PC-3 (cell line): ENCODE data around the gene DSN1. TPM values are rescaled to one million over a fixed set of nuclear protein-coding genes. Genes with fewer than 3 reads are reported as not detected.

Experiments
- ATAC-seq: fragments of 200-7000 bp; cut with Tn5 transposase; 2 replicates; pipeline ENCODE4 v1.9.1; 2020; ENCODE audit warnings: mild to moderate bottlenecking, moderate library complexity
- BruUV-seq: library from RNA; stranded (reverse); fragments of 400-500 nt; replicated peaks from 2 replicates; lab custom pipeline; 2021; lab: Mats Ljungman, UMichigan
- CTCF ChIA-PET: fragments of 300-600 bp; sonication (Branson Sonifier 250); formaldehyde crosslinking; loops from one replicate; lab custom pipeline; 2022; ENCODE audit warnings: antibody characterized with exemption; lab: Charles Lee
- POLR2A ChIA-PET: fragments of 300-600 bp; sonication (Branson Sonifier 250); formaldehyde crosslinking; loops from one replicate; lab custom pipeline; 2022; ENCODE audit warnings: antibody characterized with exemption; ENCODE audit not compliant: unreplicated experiment; lab: Charles Lee
- DNase-seq: peaks from one replicate; pipeline ENCODE4 v3.0.0-alpha.2; 2015
- H2AFZ ChIP-seq: fragments of 300-600 bp; sonication (generic); 2 replicates; pipeline ENCODE4 v1.6.0; 2016; ENCODE audit warnings: antibody characterized with exemption, low read length
- H3F3A ChIP-seq: fragments of 300-600 bp; sonication (generic); one replicate; pipeline ENCODE4 v1.6.0; 2017; ENCODE audit warnings: antibody characterized with exemption, low read length, control low read depth, mild to moderate bottlenecking; ENCODE audit not compliant: unreplicated experiment
- H3K27ac ChIP-seq: fragments of 300-600 bp; sonication (generic); 2 replicates; pipeline ENCODE4 v1.5.1; 2016; ENCODE audit warnings: mild to moderate bottlenecking, low read length
- H3K27me3 ChIP-seq: fragments of 300-600 bp; sonication (generic); 2 replicates; pipeline ENCODE4 v1.6.1; 2016; ENCODE audit warnings: low read length, mixed read lengths
- H3K36me3 ChIP-seq: fragments of 300-600 bp; sonication (generic); 2 replicates; pipeline ENCODE4 v1.6.1; 2016; ENCODE audit warnings: low read depth, mixed run types, low read length, mixed read lengths
- H3K4me1 ChIP-seq: fragments of 300-600 bp; sonication (generic); 2 replicates; pipeline ENCODE4 v1.5.1; 2016; ENCODE audit warnings: low read length; ENCODE audit not compliant: insufficient read depth
- H3K4me2 ChIP-seq: fragments of 300-600 bp; sonication (generic); 2 replicates; pipeline ENCODE4 v1.6.0; 2016; ENCODE audit warnings: low read length
- H3K4me3 ChIP-seq: fragments of 300-600 bp; sonication (generic); 2 replicates; pipeline ENCODE4 v1.5.1; 2016; ENCODE audit warnings: mild to moderate bottlenecking, low read length, mixed read lengths
- H3K79me2 ChIP-seq: fragments of 300-600 bp; sonication (generic); 2 replicates; pipeline ENCODE4 v1.6.1; 2017; ENCODE audit warnings: low read length, mixed read lengths
- H3K9ac ChIP-seq: fragments of 300-600 bp; sonication (generic); 2 replicates; pipeline ENCODE4 v1.6.0; 2016; ENCODE audit warnings: mild to moderate bottlenecking, low read length
- H3K9me2 ChIP-seq: fragments of 300-600 bp; sonication (generic); replicated peaks from 2 replicates; pipeline ENCODE4 v1.6.1; 2016; ENCODE audit warnings: mixed run types, low read length, mixed read lengths
- H3K9me3 ChIP-seq: fragments of 300-600 bp; sonication (generic); 2 replicates; pipeline ENCODE4 v1.6.1; 2016; ENCODE audit warnings: low read length, mixed read lengths
- H4K20me1 ChIP-seq: fragments of 300-600 bp; sonication (generic); 2 replicates; pipeline ENCODE4 v1.6.1; 2016; ENCODE audit warnings: low read length, mixed read lengths
- EZH2 ChIP-seq: fragments of 300-600 bp; sonication (generic); IDR thresholded peaks from one replicate; pipeline ENCODE4 v1.6.1; 2017; ENCODE audit warnings: antibody characterized with exemption, mild to moderate bottlenecking, low read length; ENCODE audit not compliant: unreplicated experiment
- EZH2phosphoT487 ChIP-seq: fragments of 300-600 bp; sonication (generic); IDR thresholded peaks from 2 replicates; pipeline ENCODE4 v1.6.1; 2018; ENCODE audit warnings: mild to moderate bottlenecking, antibody characterized with exemption, low read length, borderline replicate concordance
- intact Hi-C: fragments of 100-400 bp; cut with micrococcal nuclease; formaldehyde crosslinking; loops from 2 replicates; pipeline ENCODE4 v1.9.0; 2023
- total RNA-seq: library from RNA; depleted of rRNA; stranded (reverse); fragments of >200 nt; gene quantifications from 2 replicates; pipeline ENCODE4 v1.2.3, GENCODE V29; 2014
- TF ChIP-seq, protein P1 (sequence below): fragments of 300-600 bp; sonication (generic); conservative IDR thresholded peaks from 2 replicates; pipeline ENCODE4 v1.5.1; 2017; ENCODE audit warnings: antibody characterized with exemption, low read depth, mild to moderate bottlenecking, low read length

The DSN1 gene
- total RNA-seq, 1 experiment from 2014 or later = 39.8 TPM

DNA sequence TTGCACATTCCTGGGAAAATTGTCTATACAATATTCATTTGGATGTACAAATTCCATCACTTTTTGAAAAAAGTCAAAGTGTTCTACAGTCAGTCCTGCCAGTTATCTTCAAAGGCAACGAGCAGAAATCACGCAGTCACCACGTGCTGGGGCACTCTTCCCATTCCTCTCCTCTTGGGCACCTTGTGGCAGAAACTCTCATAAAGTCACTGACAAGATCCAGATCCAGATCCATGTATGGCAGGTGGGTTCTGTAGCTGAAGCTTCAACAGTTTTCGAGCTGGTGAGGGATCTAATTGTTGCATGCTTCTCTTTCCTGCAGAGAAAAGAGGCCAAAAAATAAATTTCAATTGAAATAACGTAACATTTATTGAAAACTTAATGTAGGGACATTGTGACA is 21.0 kb downstream of the DSN1 start:
- ATAC-seq (no peak), DNase-seq (no peak)
- BruUV-seq = no TSS peak
- POLR2A ChIA-PET = no interaction called here
- CTCF ChIA-PET = no interaction called here
- Histone ChIP-seq H3F3A (no peaks in the 10 kb centered on the region), H3K9me3 (no peaks in the 10 kb centered on the region), H3K79me2 (no peaks in the 10 kb centered on the region), H3K27ac (no peak overlapping the region), H4K20me1 (no peaks in the 10 kb centered on the region), H3K4me1 (no peaks in the 10 kb centered on the region), H3K36me3 (peaks cover 35% of the 10 kb centered on the region), H2AFZ (no peak overlapping the region), H3K27me3 (no peaks in the 10 kb centered on the region), H3K4me2 (no peak overlapping the region), H3K4me3 (no peak overlapping the region), H3K9me2 (no peaks in the 10 kb centered on the region), H3K9ac (no peak overlapping the region)
- intact Hi-C loops = no loop called here
- TF ChIP-seq, protein P1, sequence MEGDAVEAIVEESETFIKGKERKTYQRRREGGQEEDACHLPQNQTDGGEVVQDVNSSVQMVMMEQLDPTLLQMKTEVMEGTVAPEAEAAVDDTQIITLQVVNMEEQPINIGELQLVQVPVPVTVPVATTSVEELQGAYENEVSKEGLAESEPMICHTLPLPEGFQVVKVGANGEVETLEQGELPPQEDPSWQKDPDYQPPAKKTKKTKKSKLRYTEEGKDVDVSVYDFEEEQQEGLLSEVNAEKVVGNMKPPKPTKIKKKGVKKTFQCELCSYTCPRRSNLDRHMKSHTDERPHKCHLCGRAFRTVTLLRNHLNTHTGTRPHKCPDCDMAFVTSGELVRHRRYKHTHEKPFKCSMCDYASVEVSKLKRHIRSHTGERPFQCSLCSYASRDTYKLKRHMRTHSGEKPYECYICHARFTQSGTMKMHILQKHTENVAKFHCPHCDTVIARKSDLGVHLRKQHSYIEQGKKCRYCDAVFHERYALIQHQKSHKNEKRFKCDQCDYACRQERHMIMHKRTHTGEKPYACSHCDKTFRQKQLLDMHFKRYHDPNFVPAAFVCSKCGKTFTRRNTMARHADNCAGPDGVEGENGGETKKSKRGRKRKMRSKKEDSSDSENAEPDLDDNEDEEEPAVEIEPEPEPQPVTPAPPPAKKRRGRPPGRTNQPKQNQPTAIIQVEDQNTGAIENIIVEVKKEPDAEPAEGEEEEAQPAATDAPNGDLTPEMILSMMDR = no peak
- no peak for TF ChIP-seq EZH2

DNA sequence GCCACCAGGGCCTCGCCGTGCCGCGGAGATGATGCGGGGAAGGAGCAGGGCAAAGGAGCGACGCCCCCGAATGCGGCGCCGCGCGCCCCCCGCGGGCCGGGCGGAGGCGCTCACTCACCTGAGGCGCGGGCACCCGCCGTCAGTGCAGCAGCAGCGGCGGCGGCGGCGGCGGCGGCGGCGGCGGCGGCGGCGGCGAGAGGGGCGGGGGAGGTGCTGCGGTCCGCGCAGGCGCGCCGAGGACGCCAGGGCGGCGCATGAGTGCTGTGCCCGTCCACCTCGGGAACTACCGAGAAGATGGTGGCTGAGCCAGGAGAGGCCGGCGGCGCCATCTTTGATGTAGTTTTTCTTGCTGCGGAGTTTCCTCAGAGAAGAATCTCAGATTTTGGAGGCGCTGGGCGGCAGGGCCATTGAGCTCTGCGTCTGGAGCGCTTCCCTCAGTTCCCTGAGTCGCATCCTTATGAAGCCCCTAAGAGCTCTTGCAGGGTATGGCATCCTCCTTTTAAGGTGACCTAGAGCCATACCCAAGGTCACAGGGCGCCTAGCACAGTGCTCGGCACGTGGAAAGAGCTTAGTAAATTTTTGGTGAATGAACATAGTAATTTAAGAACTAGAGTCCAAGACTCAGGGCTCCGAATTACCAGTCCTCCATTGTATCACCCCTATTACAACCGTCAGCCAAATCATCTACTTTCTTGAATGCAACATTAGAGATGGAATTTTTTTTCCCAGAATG is 27.5 kb downstream of the DSN1 start, which contains the start of gene NDRG3:
NDRG3 (minus strand) TSS at position 164 of the 733 bp plus-strand sequence. CDS start 24,355 bp downstream, outside the sequence.
- Histone ChIP-seq H3F3A (no peaks in the 10 kb centered on the region), H3K36me3 (no peaks in the 10 kb centered on the region), H2AFZ (peak within 1 kb of the TSS; percentile 97), H3K4me2 (peak within 1 kb of the TSS; percentile 99), H3K9me3 (no peaks in the 10 kb centered on the region), H3K4me3 (peak within 1 kb of the TSS; percentile 86), H3K9ac (peak within 1 kb of the TSS; percentile 64), H3K4me1 (peaks cover 7% of the 10 kb centered on the region; the same call in 1 of the 2 replicates), H4K20me1 (no peaks in the 10 kb centered on the region), H3K9me2 (no peaks in the 10 kb centered on the region), H3K79me2 (peaks cover 39% of the 10 kb centered on the region), H3K27me3 (no peaks in the 10 kb centered on the region), H3K27ac (peak within 1 kb of the TSS; percentile 34)
- ChIA-PET CTCF (interaction anchor here (0.5 to 1.0 kb wide), 5 partner anchors 9 to 170 kb away, joined by 3 to 4 read pairs (median 4); partner anchors contain the start of gene DSN1), POLR2A (interaction anchor here (0.5 to 0.6 kb wide), 2 partner anchors 9 to 129 kb away, joined by 5 to 7 read pairs; no protein-coding TSS in a partner anchor)
- intact Hi-C loops = loop anchor here (1.0 kb wide), 2 partner anchors 13 to 27 kb away; partner anchors contain the start of gene DSN1
- TSS peak; percentile 97 for BruUV-seq
- TF ChIP-seq EZH2 = no peak
- ATAC-seq (peak; percentile 94), DNase-seq (peak; percentile 94)

DNA sequence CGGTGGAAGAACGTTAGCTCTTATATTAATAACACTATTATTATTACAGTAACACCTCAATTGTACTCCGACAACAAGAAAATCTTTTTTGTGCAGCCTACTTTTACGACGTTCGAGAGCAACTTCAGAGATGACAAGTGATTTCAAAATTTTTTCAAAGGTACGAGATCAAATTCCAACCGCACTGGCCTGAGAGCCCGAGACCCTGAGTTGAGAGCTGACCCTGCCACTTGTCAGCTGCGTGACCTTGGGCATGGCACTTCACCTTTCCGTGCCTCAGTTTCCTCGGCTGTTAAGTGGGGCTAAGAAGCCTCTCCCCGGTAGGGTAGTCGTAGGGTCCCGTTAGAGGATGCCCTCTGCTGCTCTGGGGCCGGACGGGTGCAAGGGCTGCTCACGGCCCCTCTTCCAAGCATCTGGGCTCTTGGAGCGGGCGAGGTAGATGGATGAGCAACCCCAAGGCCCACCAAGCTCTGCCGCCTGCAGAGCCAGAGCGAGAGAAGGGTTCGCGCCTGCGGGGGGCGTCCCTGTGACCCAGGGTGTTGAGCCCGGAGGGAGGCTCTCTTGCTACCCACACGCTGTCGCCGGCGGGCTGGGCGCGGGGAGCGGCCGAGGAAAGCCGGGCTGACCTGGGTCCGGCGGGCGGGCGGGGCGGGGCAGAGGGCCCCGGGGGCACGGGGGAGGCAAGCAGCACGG is 28.2 kb downstream of the DSN1 start:
- Histone ChIP-seq H3K4me3 (peak overlapping the region; percentile 86), H3K4me2 (peak overlapping the region; percentile 99), H3K9me2 (no peaks in the 10 kb centered on the region), H2AFZ (peak overlapping the region; percentile 94), H3K9me3 (no peaks in the 10 kb centered on the region), H3K4me1 (peaks cover 7% of the 10 kb centered on the region; the same call in 1 of the 2 replicates), H3K79me2 (peaks cover 45% of the 10 kb centered on the region), H3K27ac (peak overlapping the region; percentile 34; the same call in 1 of the 2 replicates), H3K36me3 (no peaks in the 10 kb centered on the region), H3K27me3 (no peaks in the 10 kb centered on the region), H3K9ac (peak overlapping the region; percentile 61), H3F3A (no peaks in the 10 kb centered on the region), H4K20me1 (no peaks in the 10 kb centered on the region)
- intact Hi-C loops = loop anchor here (1.0 kb wide), 1 partner anchor 12 kb away; no protein-coding TSS in a partner anchor
- ChIA-PET CTCF (interaction anchor here (0.6 to 1.0 kb wide), 4 partner anchors 12 to 114 kb away, joined by 4 to 8 read pairs (median 4); no protein-coding TSS in a partner anchor), POLR2A (interaction anchor here (0.6 kb wide), 1 partner anchor 9 kb away, joined by 5 read pairs; no protein-coding TSS in a partner anchor)
- no peak for TF ChIP-seq EZH2phosphoT487
- TF ChIP-seq EZH2 = no peak
- BruUV-seq = no TSS peak
- DNase-seq = no peak
- peak; percentile 55 for ATAC-seq
